OCI-LY1 (cell line): ENCODE measurements around the gene PROP1.

Experiments
- CTCF ChIP-seq: fragments of 200-600 bp; sonication (generic), shearing (Covaris generic); IDR thresholded peaks from 2 replicates; pipeline ENCODE4 v1.5.1; 2017; ENCODE audit warnings: mild to moderate bottlenecking, antibody characterized with exemption, low read length, moderate library complexity, mixed read lengths
- EZH2 ChIP-seq: fragments of 200-600 bp; sonication (generic), shearing (Covaris generic); IDR thresholded peaks from 2 replicates; pipeline ENCODE4 v1.8.0; 2017; ENCODE audit warnings: borderline replicate concordance, mixed run types, mild to moderate bottlenecking, antibody characterized with exemption, low read length, moderate library complexity, mixed read lengths

GRCh38 chr5:177997846-177998245 lies 1.8 kb upstream of the PROP1 start:
- TF ChIP-seq CTCF (no peak), EZH2 (no peak)
